Vagina (tissue), 2 donors: ENCODE data around the gene ATP6V0D1.

Source experiments
- POLR2A ChIP-seq, 2 donors: fragments of 450-650 bp; IDR thresholded peaks; one replicate each; pipeline ENCODE4 v1.6.1; 2017; ENCODE audit warnings: antibody characterized with exemption in 2 of 2, mild to moderate bottlenecking in 2 of 2, moderate library complexity in 2 of 2
- POLR2AphosphoS5 ChIP-seq, 2 donors: sonication (generic); formaldehyde crosslinking; IDR thresholded peaks; one replicate each; pipeline ENCODE4 v1.9.0; 2017; ENCODE audit warnings: antibody characterized with exemption in 2 of 2, mild to moderate bottlenecking in 2 of 2, low read depth in 1 of 2; ENCODE audit not compliant: insufficient read depth in 1 of 2
- TF ChIP-seq, protein P1 (sequence below), 3 experiments: fragments of 450-650 bp in 2 of 3; fragments of 200-600 bp in 1 of 3; sonication (generic) in 1 of 3; IDR thresholded peaks; one replicate each; pipeline ENCODE4 v1.5.1; 2017 to 2019; ENCODE audit warnings: antibody characterized with exemption in 3 of 3, mild to moderate bottlenecking in 2 of 3, moderate library complexity in 2 of 3

DNA sequence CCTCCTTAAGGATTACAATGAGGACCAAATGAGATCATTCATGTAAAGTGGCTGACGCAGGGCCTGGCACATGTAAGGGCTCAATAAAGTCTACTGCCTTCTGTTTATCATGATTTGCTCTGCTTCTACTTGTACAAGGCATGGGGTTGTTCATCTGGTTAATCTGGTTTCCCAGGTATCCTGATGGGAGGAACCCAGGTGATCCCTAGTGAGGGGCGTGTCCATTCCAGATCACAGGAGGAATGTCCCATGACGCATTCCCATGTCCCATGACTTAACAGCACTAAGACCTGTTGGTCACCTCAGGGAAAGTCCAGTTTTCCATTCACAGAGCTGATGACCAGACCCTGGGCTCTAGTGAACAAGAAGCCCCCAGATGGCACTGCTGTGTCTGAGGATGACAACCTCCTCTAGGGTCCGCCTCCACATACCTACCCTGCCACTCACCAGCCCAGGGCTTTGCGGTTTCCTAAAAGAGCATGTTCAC is 76.2 kb downstream of the ATP6V0D1 start:
- no peak for TF ChIP-seq POLR2A (IDR thresholded peaks at IDR 0.05)
- TF ChIP-seq, protein P1, sequence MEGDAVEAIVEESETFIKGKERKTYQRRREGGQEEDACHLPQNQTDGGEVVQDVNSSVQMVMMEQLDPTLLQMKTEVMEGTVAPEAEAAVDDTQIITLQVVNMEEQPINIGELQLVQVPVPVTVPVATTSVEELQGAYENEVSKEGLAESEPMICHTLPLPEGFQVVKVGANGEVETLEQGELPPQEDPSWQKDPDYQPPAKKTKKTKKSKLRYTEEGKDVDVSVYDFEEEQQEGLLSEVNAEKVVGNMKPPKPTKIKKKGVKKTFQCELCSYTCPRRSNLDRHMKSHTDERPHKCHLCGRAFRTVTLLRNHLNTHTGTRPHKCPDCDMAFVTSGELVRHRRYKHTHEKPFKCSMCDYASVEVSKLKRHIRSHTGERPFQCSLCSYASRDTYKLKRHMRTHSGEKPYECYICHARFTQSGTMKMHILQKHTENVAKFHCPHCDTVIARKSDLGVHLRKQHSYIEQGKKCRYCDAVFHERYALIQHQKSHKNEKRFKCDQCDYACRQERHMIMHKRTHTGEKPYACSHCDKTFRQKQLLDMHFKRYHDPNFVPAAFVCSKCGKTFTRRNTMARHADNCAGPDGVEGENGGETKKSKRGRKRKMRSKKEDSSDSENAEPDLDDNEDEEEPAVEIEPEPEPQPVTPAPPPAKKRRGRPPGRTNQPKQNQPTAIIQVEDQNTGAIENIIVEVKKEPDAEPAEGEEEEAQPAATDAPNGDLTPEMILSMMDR (IDR thresholded peaks at IDR 0.05), result no peak
- TF ChIP-seq POLR2AphosphoS5 (IDR thresholded peaks at IDR 0.05; ENCODE audit: insufficient read depth in 1 of 2, low read depth in 1 of 2), result peak in 1 of 2 donors; percentile 88
